Colonic mucosa (tissue), 4 donors: ENCODE measurements around the gene CEACAM21. TPM values are rescaled to one million over a fixed set of nuclear protein-coding genes. Genes with fewer than 3 reads are reported as not detected.

Experiments used
- DNase-seq: peaks from one replicate; pipeline ENCODE4 v3.0.0-alpha.2; 2020
- H3K27ac ChIP-seq: fragments of 200-600 bp; one replicate; pipeline ENCODE4 v1.8.0; 2021
- H3K27me3 ChIP-seq: fragments of 200-600 bp; one replicate; pipeline ENCODE4 v1.8.0; 2021
- H3K36me3 ChIP-seq: fragments of 200-600 bp; one replicate; pipeline ENCODE4 v1.8.0; 2021
- H3K4me1 ChIP-seq: fragments of 200-600 bp; one replicate; pipeline ENCODE4 v1.8.0; 2021; ENCODE audit warnings: mild to moderate bottlenecking
- H3K4me3 ChIP-seq: fragments of 200-600 bp; one replicate; pipeline ENCODE4 v1.8.0; 2021
- H3K9ac ChIP-seq, 2 donors: one replicate each; pipeline ENCODE4 v1.7.0; 2013; ENCODE audit warnings: control low read depth in 2 of 2, low read depth in 2 of 2, low read length in 2 of 2
- H3K9me3 ChIP-seq: fragments of 200-600 bp; one replicate; pipeline ENCODE4 v1.8.0; 2021
- intact Hi-C: fragments of 100-400 bp; cut with DNase I; formaldehyde crosslinking; loops from one replicate; pipeline ENCODE4 v1.14.1; 2022
- total RNA-seq, 2 donors: library from RNA; stranded (reverse); fragmentation: NEBNext Ultra II Directional in 1 of 2; extraction: Animal tissue kit (Norgen Biotek cat#: 25700) in 1 of 2; gene quantifications; one replicate each; pipeline ENCODE4 v1.2.1, GENCODE V29; 2021
- TF ChIP-seq, protein P1 (sequence below): fragments of 200-600 bp; IDR thresholded peaks from one replicate; pipeline ENCODE4 v1.8.0; 2022; ENCODE audit warnings: antibody characterized with exemption, mild to moderate bottlenecking
- donor health status: healthy.
- donor health status: DM: no; HTN: no; CAD: no.
- donor health status: DM: no; HTN: no; CAD: no.

CEACAM21 gene
- total RNA-seq, 2 donors from 2014 or later, result 0.25 to 0.45 TPM

- no peak for DNase-seq
- no peak overlapping the region for H3K4me3 ChIP-seq
- no peak overlapping the region for H3K9ac ChIP-seq
- H3K27me3 ChIP-seq, result no peaks in the 10 kb centered on the region
- H3K27ac ChIP-seq, result no peak overlapping the region
- H3K9me3 ChIP-seq, result no peaks in the 10 kb centered on the region
- H3K36me3 ChIP-seq, result no peaks in the 10 kb centered on the region
- no peaks in the 10 kb centered on the region for H3K4me1 ChIP-seq
- TF ChIP-seq, protein P1, sequence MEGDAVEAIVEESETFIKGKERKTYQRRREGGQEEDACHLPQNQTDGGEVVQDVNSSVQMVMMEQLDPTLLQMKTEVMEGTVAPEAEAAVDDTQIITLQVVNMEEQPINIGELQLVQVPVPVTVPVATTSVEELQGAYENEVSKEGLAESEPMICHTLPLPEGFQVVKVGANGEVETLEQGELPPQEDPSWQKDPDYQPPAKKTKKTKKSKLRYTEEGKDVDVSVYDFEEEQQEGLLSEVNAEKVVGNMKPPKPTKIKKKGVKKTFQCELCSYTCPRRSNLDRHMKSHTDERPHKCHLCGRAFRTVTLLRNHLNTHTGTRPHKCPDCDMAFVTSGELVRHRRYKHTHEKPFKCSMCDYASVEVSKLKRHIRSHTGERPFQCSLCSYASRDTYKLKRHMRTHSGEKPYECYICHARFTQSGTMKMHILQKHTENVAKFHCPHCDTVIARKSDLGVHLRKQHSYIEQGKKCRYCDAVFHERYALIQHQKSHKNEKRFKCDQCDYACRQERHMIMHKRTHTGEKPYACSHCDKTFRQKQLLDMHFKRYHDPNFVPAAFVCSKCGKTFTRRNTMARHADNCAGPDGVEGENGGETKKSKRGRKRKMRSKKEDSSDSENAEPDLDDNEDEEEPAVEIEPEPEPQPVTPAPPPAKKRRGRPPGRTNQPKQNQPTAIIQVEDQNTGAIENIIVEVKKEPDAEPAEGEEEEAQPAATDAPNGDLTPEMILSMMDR, result no peak
- intact Hi-C loops, result no loop called here
These were observed 47.4 kb downstream of the CEACAM21 start for GRCh38 chr19:41623360-41623759.

DNA sequence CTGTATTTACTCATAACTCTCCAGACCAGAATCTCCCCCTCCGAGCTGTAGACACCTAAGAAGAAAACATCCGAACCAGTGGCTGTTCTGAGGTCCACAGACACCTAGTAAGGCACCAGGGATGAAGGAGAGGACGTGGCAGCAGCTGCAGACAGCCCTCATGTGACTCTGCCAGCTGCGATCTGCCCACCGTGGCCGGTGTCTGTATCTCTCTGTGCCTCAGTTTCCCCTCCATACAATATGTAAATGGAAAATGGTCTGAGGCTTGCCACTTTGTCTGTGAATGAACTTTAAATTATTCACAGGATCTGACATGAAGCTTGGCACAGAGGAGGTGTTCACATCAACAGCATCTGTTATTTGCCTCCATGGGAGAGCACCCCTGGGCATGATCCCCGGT is 48.5 kb downstream of the CEACAM21 start:
- H3K27me3 ChIP-seq, result no peaks in the 10 kb centered on the region
- no peak overlapping the region for H3K4me3 ChIP-seq
- TF ChIP-seq, protein P1, result no peak
- intact Hi-C loops, result no loop called here
- no peaks in the 10 kb centered on the region for H3K36me3 ChIP-seq
- no peaks in the 10 kb centered on the region for H3K4me1 ChIP-seq
- no peaks in the 10 kb centered on the region for H3K9me3 ChIP-seq
- H3K27ac ChIP-seq, result no peak overlapping the region
- no peak overlapping the region for H3K9ac ChIP-seq
- DNase-seq, result no peak

DNA sequence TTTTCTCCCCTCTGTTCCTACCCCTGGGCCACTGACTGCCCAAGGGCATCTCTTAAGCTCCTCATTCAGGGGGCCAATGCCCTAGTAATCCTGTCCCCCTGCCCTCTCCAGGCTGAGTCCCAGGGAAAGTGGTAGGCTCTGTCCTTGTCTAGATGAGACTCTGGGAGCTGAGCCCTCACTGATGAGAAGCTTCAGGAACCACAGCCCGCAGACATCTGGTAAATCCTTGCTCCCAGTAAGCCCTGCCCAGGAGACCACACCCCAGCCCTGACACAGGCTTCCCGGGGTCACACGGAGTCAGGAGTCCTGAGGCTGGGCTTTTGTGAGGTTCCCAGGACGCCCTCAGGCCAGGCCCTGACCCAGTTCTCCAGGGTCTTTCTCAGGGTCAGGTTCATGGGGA is 49.0 kb downstream of the CEACAM21 start:
- DNase-seq, result no peak
- H3K4me1 ChIP-seq, result no peaks in the 10 kb centered on the region
- no peak overlapping the region for H3K4me3 ChIP-seq
- H3K9me3 ChIP-seq, result no peaks in the 10 kb centered on the region
- intact Hi-C loops, result no loop called here
- no peaks in the 10 kb centered on the region for H3K27me3 ChIP-seq
- TF ChIP-seq, protein P1, result no peak
- no peak overlapping the region for H3K9ac ChIP-seq
- H3K27ac ChIP-seq, result no peak overlapping the region
- H3K36me3 ChIP-seq, result no peaks in the 10 kb centered on the region

GRCh38 chr19:41626278-41626677 is 50.3 kb downstream of the CEACAM21 start:
- H3K4me1 ChIP-seq, result no peaks in the 10 kb centered on the region
- no peak for DNase-seq
- no peak overlapping the region for H3K27ac ChIP-seq
- H3K27me3 ChIP-seq, result no peaks in the 10 kb centered on the region
- H3K9ac ChIP-seq, result no peak overlapping the region
- no peaks in the 10 kb centered on the region for H3K9me3 ChIP-seq
- H3K4me3 ChIP-seq, result no peak overlapping the region
- H3K36me3 ChIP-seq, result no peaks in the 10 kb centered on the region
- intact Hi-C loops, result no loop called here
- TF ChIP-seq, protein P1, result no peak

DNA sequence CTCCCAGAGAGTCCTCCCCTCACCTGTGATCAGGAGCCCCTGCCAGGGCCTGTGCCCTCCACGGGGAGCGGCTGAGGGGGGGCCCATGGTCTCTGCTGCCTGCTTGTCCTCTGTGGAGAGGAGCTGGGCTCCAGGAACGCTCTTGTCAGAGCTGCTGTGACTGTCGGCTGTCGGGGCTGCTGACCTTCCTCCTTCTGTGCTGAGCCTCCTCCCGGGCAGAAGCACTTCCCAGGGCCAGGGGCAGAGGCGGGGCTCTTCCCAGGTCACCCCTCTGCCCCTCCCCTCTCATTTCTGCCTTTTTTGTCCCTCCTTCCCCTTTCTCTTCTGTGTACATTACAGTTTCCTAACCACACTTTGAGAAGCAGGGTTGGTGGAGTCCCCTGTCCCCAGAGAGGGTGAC is 50.9 kb downstream of the CEACAM21 start, which contains the start of gene CEACAM4:
TSS of gene CEACAM4 (minus strand) at position 198 of the 400 bp plus-strand sequence. CDS start at position 87, 111 bp downstream.
- TF ChIP-seq, protein P1, result no peak
- no peak within 1 kb of the TSS for H3K27ac ChIP-seq
- H3K9me3 ChIP-seq, result no peaks in the 10 kb centered on the region
- no peak within 1 kb of the TSS for H3K9ac ChIP-seq
- intact Hi-C loops, result no loop called here
- H3K4me1 ChIP-seq, result no peaks in the 10 kb centered on the region
- H3K27me3 ChIP-seq, result no peaks in the 10 kb centered on the region
- DNase-seq, result no peak
- H3K36me3 ChIP-seq, result no peaks in the 10 kb centered on the region
- no peak within 1 kb of the TSS for H3K4me3 ChIP-seq
